Neural progenitor cell (in vitro differentiated cells): ENCODE results near the gene NRG2.

Experiments
- EZH2 ChIP-seq: fragments of 200-600 bp; sonication (generic); IDR thresholded peaks from 2 replicates; pipeline ENCODE4 v1.6.1; 2017; ENCODE audit warnings: antibody characterized with exemption, mild to moderate bottlenecking, moderate library complexity
- EZH2phosphoT487 ChIP-seq: fragments of 200-600 bp; sonication (generic); IDR thresholded peaks from 2 replicates; pipeline ENCODE4 v1.6.1; 2017; ENCODE audit warnings: antibody characterized with exemption
- TF ChIP-seq, protein P1 (sequence below): fragments of 200-600 bp; sonication (generic); IDR thresholded peaks from 2 replicates; pipeline ENCODE4 v1.5.1; 2017; ENCODE audit warnings: antibody characterized with exemption, mild to moderate bottlenecking

DNA sequence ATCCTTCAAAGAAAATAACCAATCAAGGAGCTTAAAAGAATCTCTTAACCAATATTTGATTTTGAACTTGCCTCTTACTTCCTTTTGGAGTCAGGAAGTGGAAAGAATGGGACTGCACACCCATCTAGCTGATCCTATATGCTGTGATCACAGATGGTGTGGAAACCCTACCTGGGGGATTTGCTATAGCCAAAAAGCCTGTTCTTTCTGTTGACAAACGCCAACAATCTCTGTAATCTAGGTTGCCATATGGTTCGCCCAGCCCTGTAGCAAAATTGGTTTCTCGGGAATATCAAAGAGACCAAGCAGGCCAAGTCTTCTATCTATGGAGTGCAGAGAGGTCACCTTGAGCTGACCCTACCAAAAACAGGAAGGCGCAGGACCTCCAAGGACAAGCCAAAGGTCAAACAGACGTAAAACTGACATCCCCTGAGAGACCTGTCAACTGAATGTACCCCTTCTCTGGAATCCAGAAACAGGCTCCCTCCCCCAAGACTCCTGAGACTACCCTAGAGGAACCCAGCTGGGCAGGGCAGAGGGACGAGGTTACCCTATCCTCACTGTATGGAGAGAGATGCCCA lies 19.4 kb downstream of the NRG2 start:
- TF ChIP-seq, protein P1, sequence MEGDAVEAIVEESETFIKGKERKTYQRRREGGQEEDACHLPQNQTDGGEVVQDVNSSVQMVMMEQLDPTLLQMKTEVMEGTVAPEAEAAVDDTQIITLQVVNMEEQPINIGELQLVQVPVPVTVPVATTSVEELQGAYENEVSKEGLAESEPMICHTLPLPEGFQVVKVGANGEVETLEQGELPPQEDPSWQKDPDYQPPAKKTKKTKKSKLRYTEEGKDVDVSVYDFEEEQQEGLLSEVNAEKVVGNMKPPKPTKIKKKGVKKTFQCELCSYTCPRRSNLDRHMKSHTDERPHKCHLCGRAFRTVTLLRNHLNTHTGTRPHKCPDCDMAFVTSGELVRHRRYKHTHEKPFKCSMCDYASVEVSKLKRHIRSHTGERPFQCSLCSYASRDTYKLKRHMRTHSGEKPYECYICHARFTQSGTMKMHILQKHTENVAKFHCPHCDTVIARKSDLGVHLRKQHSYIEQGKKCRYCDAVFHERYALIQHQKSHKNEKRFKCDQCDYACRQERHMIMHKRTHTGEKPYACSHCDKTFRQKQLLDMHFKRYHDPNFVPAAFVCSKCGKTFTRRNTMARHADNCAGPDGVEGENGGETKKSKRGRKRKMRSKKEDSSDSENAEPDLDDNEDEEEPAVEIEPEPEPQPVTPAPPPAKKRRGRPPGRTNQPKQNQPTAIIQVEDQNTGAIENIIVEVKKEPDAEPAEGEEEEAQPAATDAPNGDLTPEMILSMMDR: no peak
- TF ChIP-seq EZH2 (no peak), EZH2phosphoT487 (no peak)
